Breast epithelium (tissue), 4 donors: ENCODE data around the gene ANKS4B. TPM values are rescaled to one million over a fixed set of nuclear protein-coding genes. Genes with fewer than 3 reads are reported as not detected.

Experiments
- DNase-seq, 2 donors: peaks; one replicate each; pipeline ENCODE4 v3.0.0-alpha.2; 2019; ENCODE audit warnings: low spot score in 2 of 2
- H3K27ac ChIP-seq, 2 donors: fragments of 200-600 bp; sonication (generic) in 1 of 2; one replicate each; pipeline ENCODE4 v1.5.1; 2016 to 2019; ENCODE audit warnings: mild to moderate bottlenecking in 1 of 2
- H3K27me3 ChIP-seq, 2 donors: fragments of 200-600 bp; sonication (generic) in 1 of 2; one replicate each; pipeline versions ENCODE4 v1.5.1 to v1.6.0; 2017 to 2019; ENCODE audit warnings: control low read depth in 1 of 2, mild to moderate bottlenecking in 1 of 2
- H3K36me3 ChIP-seq: fragments of 200-600 bp; one replicate; pipeline ENCODE4 v1.5.1; 2019
- H3K4me1 ChIP-seq, 2 donors: fragments of 200-600 bp; sonication (generic); one replicate each; pipeline ENCODE4 v1.5.1; 2016 to 2019; ENCODE audit warnings: control low read depth in 1 of 2
- H3K4me3 ChIP-seq, 3 donors: fragments of 200-600 bp; sonication (generic); 1 replicate in 2 of 3; 2 replicates in 1 of 3; pipeline ENCODE4 v1.5.1; 2016 to 2019; ENCODE audit warnings: mild to moderate bottlenecking in 3 of 3, moderate library complexity in 2 of 3
- H3K9me3 ChIP-seq, 2 donors: fragments of 200-600 bp; sonication (generic) in 1 of 2; one replicate each; pipeline ENCODE4 v1.5.1; 2016 to 2019; ENCODE audit warnings: control low read depth in 1 of 2
- CTCF ChIP-seq, 3 donors: fragments of 450-650 bp; IDR thresholded peaks; one replicate each; pipeline ENCODE4 v1.5.1; 2016 to 2017; ENCODE audit warnings: antibody characterized with exemption in 3 of 3, mild to moderate bottlenecking in 3 of 3, moderate library complexity in 3 of 3
- POLR2A ChIP-seq: fragments of 450-650 bp; IDR thresholded peaks from one replicate; pipeline ENCODE4 v1.6.1; 2016; ENCODE audit warnings: antibody characterized with exemption, mild to moderate bottlenecking, moderate library complexity
- POLR2AphosphoS5 ChIP-seq, 3 donors: sonication (generic); formaldehyde crosslinking; IDR thresholded peaks; one replicate each; pipeline ENCODE4 v1.6.1; 2017; ENCODE audit warnings: antibody characterized with exemption in 3 of 3
- intact Hi-C: fragments of 100-400 bp; cut with DNase I; formaldehyde crosslinking; loops from one replicate; pipeline ENCODE4 v1.15.1; 2023; ENCODE audit warnings: low total_unique reads
- total RNA-seq, 3 donors: library from RNA; depleted of rRNA; stranded (reverse); fragments of >200 nt; gene quantifications; one replicate each; pipeline ENCODE4 v1.1.0, GENCODE V29; 2016

Gene ANKS4B
- total RNA-seq, 3 donors from 2014 or later, result 0.33 TPM; not detected in 2

GRCh38 chr16:21277045-21277926 is 43.8 kb downstream of the ANKS4B start:
- intact Hi-C loops, result no loop called here
- TF ChIP-seq CTCF (IDR thresholded peaks at IDR 0.05) (no peak), POLR2A (no peak), POLR2AphosphoS5 (IDR thresholded peaks at IDR 0.05) (no peak)
- peaks cover 0 to 14% of the 10 kb centered on the region in 2 donors for H3K27me3 ChIP-seq
- H3K36me3 ChIP-seq, result no peaks in the 10 kb centered on the region
- no peaks in the 10 kb centered on the region for H3K4me1 ChIP-seq
- no peak for DNase-seq
- peak overlapping the region in 2 of 3 donors; percentile 54 to 64 for H3K4me3 ChIP-seq
- H3K9me3 ChIP-seq, result no peaks in the 10 kb centered on the region
- H3K27ac ChIP-seq, result no peak overlapping the region

DNA sequence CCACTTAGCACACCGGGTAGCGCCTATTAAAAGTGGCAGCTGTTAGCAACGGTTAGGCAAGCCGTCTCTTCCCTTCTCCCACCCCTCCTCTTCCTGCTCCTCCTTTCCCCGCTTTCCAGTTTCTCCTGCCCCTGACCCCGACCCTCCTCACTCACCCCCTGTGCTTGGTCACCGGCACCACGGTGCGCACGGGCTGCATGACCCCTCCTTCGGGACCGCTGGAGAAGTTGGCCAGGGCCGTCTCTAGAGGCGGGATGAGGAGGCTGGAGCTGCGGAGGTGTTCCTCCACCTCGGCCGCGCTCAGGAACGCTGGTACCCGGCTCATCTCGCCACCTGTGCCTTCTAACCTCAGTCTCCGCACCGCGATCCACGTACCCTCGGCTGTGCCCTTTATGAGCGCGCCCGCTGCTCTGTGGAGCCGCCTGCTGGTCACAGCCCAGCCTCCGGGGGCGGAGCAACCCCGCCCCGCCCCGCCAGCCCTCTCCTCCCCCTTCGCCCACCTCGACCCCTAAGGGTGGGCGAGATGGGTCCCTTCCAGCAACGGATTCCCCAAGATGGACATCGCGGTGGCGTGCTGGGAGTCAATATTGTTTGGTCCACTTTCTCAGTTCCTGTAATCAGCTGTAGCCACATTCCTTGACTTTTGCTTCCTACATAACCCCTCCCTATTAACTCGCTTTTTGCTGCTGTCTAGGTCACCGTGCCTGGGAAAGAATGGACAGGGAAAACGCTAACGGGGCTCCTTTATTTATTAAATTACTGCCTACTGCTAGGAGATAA is 44.6 kb downstream of the ANKS4B start, which contains the start of gene CRYM:
Gene CRYM, minus strand, starts transcription at position 364 of the 780 bp plus-strand sequence. Its CDS starts 39 bp downstream, at position 325.
- H3K27ac ChIP-seq, result no peak within 1 kb of the TSS
- TF ChIP-seq CTCF (IDR thresholded peaks at IDR 0.05) (peak in 2 of 3 donors; percentile 47 to 71), POLR2A (no peak), POLR2AphosphoS5 (IDR thresholded peaks at IDR 0.05) (no peak)
- DNase-seq, result peak in 1 of 2 donors; percentile 32
- intact Hi-C loops, result no loop called here
- no peaks in the 10 kb centered on the region for H3K9me3 ChIP-seq
- H3K27me3 ChIP-seq, result peaks cover 0 to 14% of the 10 kb centered on the region in 2 donors
- H3K4me1 ChIP-seq, result no peaks in the 10 kb centered on the region
- H3K4me3 ChIP-seq, result peak within 1 kb of the TSS; percentile 35 to 64 (median 54)
- no peaks in the 10 kb centered on the region for H3K36me3 ChIP-seq

GRCh38 chr16:21279501-21279900 is 46.0 kb downstream of the ANKS4B start:
- DNase-seq, result no peak
- no peaks in the 10 kb centered on the region for H3K9me3 ChIP-seq
- no peak overlapping the region for H3K27ac ChIP-seq
- H3K36me3 ChIP-seq, result no peaks in the 10 kb centered on the region
- intact Hi-C loops, result no loop called here
- no peaks in the 10 kb centered on the region for H3K4me1 ChIP-seq
- no peak overlapping the region for H3K4me3 ChIP-seq
- TF ChIP-seq POLR2AphosphoS5 (IDR thresholded peaks at IDR 0.05) (no peak), POLR2A (no peak), CTCF (IDR thresholded peaks at IDR 0.05) (no peak)
- peaks cover 0 to 14% of the 10 kb centered on the region in 2 donors for H3K27me3 ChIP-seq

DNA sequence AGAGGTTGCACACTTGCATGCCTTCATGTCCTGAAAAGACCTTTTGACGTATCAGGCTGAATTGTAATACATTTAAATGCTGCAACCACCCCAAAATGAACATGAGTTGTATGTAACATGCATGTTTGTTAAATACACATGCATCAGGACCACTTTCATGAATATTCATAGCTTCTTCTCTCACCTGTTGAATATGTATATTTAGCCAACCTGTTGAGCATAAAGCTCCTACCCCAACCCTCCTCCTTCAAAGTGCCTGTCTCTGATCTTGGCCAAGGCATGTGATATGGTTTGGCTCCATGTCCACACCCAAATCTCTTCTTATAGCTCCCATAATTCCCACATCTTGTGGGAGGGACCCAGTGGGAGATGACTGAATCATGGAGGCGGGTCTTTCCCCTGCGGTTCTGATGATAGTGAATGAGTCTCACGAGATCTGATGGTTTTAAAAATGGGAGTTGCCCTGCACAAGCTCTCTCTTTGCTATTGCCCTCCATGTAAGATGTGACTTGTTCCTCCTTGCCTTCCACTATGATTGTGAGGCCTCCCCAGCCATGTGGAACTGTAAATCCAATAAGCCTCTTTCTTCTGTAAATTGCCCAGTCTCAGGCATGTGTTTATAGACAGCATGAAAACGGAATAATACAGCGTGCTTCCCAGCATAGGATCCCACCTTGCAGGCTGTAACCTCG is 48.3 kb downstream of the ANKS4B start:
- Histone ChIP-seq H3K4me3 (no peak overlapping the region), H3K36me3 (no peaks in the 10 kb centered on the region), H3K27ac (no peak overlapping the region), H3K9me3 (no peaks in the 10 kb centered on the region), H3K4me1 (no peaks in the 10 kb centered on the region), H3K27me3 (peaks cover 0 to 14% of the 10 kb centered on the region in 2 donors)
- no peak for DNase-seq
- TF ChIP-seq POLR2A (no peak), CTCF (IDR thresholded peaks at IDR 0.05) (no peak), POLR2AphosphoS5 (IDR thresholded peaks at IDR 0.05) (no peak)
- intact Hi-C loops, result no loop called here
